GM12801 (cell line): ENCODE results near the gene FHDC1.

Source experiments
- TF ChIP-seq, protein P1 (sequence below): IDR thresholded peaks from one replicate; pipeline ENCODE4 v1.5.1; 2011; ENCODE audit warnings: control low read depth; ENCODE audit not compliant: insufficient read length; ENCODE audit errors: extremely low read depth

Gene FHDC1

DNA sequence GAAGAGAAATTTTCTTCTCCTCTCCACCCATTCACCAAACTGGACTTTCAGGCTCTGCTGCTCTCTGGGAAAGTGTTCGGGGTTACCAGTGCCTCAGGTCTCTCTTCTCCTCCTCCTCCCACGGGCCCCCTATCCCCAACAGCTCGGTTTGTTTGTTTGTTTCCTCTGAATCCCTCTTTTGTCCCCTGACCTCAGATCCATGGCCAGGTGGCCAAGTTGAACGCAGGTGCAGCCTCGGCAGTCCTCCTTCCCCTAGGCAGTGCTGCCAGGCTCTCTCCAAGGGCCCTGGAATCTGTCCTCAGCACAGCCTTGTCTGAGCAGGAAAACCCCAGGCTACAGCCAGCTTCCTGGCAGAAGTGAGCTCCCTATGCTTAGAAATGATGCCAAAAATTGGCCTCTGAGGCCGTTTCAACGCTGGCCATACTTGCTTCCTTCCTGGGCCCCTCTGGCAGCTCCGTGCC lies 60.0 kb downstream of the FHDC1 start:
- TF ChIP-seq, protein P1, sequence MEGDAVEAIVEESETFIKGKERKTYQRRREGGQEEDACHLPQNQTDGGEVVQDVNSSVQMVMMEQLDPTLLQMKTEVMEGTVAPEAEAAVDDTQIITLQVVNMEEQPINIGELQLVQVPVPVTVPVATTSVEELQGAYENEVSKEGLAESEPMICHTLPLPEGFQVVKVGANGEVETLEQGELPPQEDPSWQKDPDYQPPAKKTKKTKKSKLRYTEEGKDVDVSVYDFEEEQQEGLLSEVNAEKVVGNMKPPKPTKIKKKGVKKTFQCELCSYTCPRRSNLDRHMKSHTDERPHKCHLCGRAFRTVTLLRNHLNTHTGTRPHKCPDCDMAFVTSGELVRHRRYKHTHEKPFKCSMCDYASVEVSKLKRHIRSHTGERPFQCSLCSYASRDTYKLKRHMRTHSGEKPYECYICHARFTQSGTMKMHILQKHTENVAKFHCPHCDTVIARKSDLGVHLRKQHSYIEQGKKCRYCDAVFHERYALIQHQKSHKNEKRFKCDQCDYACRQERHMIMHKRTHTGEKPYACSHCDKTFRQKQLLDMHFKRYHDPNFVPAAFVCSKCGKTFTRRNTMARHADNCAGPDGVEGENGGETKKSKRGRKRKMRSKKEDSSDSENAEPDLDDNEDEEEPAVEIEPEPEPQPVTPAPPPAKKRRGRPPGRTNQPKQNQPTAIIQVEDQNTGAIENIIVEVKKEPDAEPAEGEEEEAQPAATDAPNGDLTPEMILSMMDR: no peak

DNA sequence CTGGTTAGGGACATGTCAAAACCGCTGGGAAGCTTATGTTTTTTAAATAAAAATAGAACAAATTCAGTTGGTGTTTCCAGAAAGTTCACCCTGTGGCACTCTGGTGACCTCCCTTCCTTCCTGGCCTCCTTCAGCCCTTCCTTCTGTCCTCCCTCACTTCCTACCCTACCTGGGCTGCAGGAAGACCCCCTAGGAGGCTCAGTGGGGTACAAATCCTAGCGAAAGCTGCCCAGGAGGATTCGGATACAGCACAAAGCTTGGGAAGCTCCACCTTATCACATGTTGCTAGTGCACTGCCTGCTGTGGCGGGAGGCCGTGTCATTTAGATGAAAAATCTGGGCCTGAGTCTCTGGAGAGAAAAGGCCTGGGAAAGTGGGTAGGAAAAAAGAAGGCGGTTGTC lies 60.5 kb downstream of the FHDC1 start:
- TF ChIP-seq, protein P1: no peak

DNA sequence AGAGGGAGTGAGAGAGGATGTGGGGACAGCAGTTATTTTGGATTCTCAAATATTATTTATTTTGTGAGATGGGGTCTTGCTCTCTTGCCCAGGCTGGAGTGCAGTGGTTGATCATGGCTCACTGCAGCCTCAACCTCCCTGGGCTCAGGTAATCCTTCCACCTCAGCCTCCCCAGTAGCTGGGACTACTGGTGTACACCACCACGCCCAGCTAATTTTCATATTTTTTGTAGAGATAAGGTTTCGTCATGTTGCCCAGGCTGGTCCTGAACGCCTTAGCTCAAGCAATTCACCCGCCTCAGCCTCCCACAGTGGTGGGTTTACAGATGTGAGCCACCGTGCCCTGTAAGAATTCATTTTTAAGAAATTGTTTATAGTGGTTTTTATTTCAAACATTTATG lies 61.2 kb downstream of the FHDC1 start:
- TF ChIP-seq, protein P1: no peak

DNA sequence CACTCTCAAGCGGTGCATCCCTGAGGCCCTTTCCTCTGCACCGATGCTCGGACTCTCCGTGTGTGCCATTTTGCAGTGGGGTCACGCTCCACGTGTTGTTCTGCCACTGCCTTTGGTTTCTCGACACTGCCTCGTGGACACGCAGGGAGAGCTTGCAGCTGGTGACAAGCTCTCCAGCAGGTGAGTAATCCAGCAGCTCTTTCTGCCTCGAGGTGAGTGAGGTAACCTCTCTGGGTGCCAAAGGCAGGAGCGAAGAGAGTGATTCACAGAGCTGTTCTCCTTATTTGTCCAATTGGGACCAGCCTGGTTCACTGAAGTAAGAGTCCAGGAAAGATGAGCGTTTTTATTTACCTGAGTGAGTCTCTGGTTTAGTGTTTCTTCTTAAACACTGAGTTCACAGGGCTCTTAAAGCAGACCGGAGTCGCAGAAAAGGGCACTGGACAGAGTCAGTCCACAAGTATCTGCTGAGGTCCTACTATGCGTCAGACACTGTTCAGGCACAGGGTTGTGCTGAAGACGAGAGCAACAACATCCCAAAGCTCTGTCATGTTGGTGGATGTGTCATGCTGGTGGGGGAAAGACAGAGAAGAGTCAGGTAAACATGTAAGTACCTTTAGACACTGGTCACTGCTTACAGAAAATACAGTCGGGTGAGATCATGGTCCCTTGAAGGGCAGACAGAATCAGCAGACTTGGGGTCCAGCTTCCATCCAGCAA lies 61.8 kb downstream of the FHDC1 start:
- TF ChIP-seq, protein P1: no peak

DNA sequence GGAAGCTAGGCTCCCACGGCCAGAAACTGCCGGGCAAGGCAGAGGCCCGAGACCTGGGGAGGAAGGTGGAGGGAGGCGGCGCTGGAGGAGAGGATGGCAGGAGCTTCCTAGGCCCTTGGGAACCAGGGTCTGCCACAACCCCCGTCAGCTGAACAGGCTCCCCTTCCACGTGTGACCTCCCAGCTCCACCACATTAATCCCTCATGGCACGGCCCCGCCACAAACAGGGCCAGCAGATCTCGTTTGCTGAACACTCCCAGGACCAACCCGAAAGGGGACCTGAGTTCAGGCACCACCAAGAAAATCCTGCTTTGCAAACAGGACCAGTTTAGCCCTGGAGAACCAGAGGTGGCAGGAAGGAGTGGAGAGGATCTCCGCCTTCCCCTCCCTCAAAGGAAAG lies 62.7 kb downstream of the FHDC1 start:
- TF ChIP-seq, protein P1: no peak

DNA sequence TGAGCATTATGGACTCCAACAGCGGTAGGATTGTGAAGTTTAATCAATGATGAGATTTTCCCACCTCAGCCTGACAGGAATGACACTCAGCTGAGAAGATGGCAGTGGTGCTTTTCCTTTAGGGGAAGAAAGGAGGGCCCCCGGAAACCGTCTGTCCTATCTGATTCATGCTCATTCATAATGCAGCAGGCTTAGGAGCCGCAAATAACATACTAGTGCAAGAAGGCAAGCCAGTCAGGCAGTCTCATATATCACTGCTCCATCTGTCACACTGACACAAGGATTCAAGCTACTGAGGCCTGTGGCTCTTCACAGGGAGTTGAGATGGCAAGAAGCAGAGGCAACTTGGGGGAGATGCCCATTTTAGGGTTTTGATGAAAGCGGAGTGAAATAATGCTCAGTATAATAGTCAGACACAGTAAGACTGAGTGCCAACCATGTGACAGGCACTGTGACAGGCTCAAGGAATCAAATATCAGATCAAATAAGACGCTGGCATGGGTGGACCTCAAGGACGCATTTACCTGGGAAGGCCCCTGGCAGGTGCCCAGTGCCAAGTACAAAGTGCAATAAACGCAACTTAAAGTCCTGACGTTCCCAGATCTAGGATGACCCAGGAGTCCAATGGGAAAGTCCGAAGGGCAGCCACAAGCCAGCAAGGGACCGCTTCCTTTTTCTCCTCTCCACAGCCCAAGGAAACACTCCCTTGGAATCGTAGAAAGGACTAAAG lies 63.4 kb downstream of the FHDC1 start:
- TF ChIP-seq, protein P1: no peak

DNA sequence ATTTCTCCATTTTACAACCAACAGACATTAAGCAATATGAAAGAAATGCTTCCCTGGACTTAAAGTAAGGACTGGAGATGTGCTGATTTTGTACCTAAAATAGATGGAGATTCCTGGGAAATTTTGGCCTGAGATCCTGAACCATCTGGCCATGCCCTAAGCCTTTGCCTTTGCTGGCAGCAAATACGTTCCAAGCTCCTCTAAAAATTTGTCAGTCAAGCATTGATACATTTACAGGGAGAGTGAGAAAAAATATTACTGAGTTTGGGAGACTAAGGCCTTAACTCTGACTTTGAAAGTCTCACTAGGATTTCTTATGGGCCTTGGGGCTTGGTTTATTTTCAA lies 63.9 kb downstream of the FHDC1 start:
- TF ChIP-seq, protein P1: no peak
